Smooth muscle cell (in vitro differentiated cells): Measurements from ENCODE around the gene TNS4. TPM values are rescaled to one million over a fixed set of nuclear protein-coding genes. Genes with fewer than 3 reads are reported as not detected.

Source experiments
- DNase-seq: peaks from one replicate; lab custom pipeline; 2025; ENCODE audit not compliant: unreplicated experiment; lab: John Stamatoyannopoulos, UW
- H2AFZ ChIP-seq: fragments of 200-600 bp; sonication (generic); 2 replicates; pipeline ENCODE4 v1.6.0; 2016; ENCODE audit warnings: antibody characterized with exemption, low read depth, mild to moderate bottlenecking
- H3F3A ChIP-seq: fragments of 200-600 bp; sonication (generic); 2 replicates; pipeline ENCODE4 v1.6.0; 2017; ENCODE audit warnings: antibody characterized with exemption, low read depth
- H3K27ac ChIP-seq: fragments of 200-600 bp; sonication (generic); 2 replicates; pipeline ENCODE4 v1.5.1; 2016; ENCODE audit warnings: low read depth, mild to moderate bottlenecking
- H3K27me3 ChIP-seq: fragments of 200-600 bp; sonication (generic); 2 replicates; pipeline ENCODE4 v1.6.1; 2016; ENCODE audit warnings: low read depth, mild to moderate bottlenecking
- H3K36me3 ChIP-seq: fragments of 200-600 bp; sonication (generic); 2 replicates; pipeline ENCODE4 v1.5.1; 2016; ENCODE audit warnings: low read depth
- H3K4me1 ChIP-seq: fragments of 200-600 bp; sonication (generic); 2 replicates; pipeline ENCODE4 v1.5.1; 2016; ENCODE audit warnings: low read depth
- H3K4me2 ChIP-seq: fragments of 200-600 bp; sonication (generic); 2 replicates; pipeline ENCODE4 v1.6.0; 2016; ENCODE audit warnings: mild to moderate bottlenecking
- H3K4me3 ChIP-seq: fragments of 200-600 bp; sonication (generic); 2 replicates; pipeline ENCODE4 v1.5.1; 2016; ENCODE audit warnings: mild to moderate bottlenecking
- H3K79me2 ChIP-seq: fragments of 200-600 bp; sonication (generic); 2 replicates; pipeline ENCODE4 v1.6.0; 2016; ENCODE audit warnings: low read depth, mild to moderate bottlenecking
- H3K9ac ChIP-seq: fragments of 200-600 bp; sonication (generic); 2 replicates; pipeline ENCODE4 v1.6.0; 2016; ENCODE audit warnings: low read depth
- H3K9me3 ChIP-seq: fragments of 200-600 bp; sonication (generic); replicated peaks from 2 replicates; pipeline ENCODE4 v1.5.1; 2016; ENCODE audit warnings: low read depth
- H4K20me1 ChIP-seq: fragments of 200-600 bp; sonication (generic); 2 replicates; pipeline ENCODE4 v1.6.0; 2016; ENCODE audit warnings: low read depth
- WGBS: methylation state at CpG from one replicate; pipeline ENCODE4 v1.1.7; 2016; ENCODE audit warnings: low lambda C conversion rate; 5-methylcytosine and 5-hydroxymethylcytosine counted together
- polyA plus RNA-seq: library from polyadenylated mRNA; unstranded; fragments of >200 nt; fragmentation: Nextera tagmentation; extraction: Ambion mirVana; gene quantifications from 2 replicates; pipeline ENCODE4 v1.2.1, GENCODE V29; 2016
- total RNA-seq: library from RNA; depleted of rRNA; stranded (reverse); fragments of >200 nt; gene quantifications from 2 replicates; pipeline ENCODE4 v1.2.3, GENCODE V29; 2014
- TF ChIP-seq, protein P1 (sequence below): fragments of 200-600 bp; sonication (generic); IDR thresholded peaks from 2 replicates; pipeline ENCODE4 v1.5.1; 2017; ENCODE audit warnings: borderline replicate concordance, mild to moderate bottlenecking, antibody characterized with exemption; ENCODE audit not compliant: insufficient read depth, poor library complexity, severe bottlenecking

The TNS4 gene
- total and polyA plus RNA-seq, 2 experiments from 2014 or later: 0.13 to 1.2 TPM

GRCh38 chr17:40524243-40524965 is 23.0 kb upstream of the TNS4 start:
- Histone ChIP-seq H3K27me3 (no peaks in the 10 kb centered on the region), H2AFZ (no peak overlapping the region), H3K79me2 (no peaks in the 10 kb centered on the region), H3K4me3 (no peak overlapping the region), H3K27ac (no peak overlapping the region), H3K4me2 (no peak overlapping the region), H3K9ac (no peak overlapping the region), H3K9me3 (peaks cover 5% of the 10 kb centered on the region), H3K4me1 (no peaks in the 10 kb centered on the region), H4K20me1 (no peaks in the 10 kb centered on the region), H3F3A (no peaks in the 10 kb centered on the region), H3K36me3 (no peaks in the 10 kb centered on the region)
- TF ChIP-seq, protein P1, sequence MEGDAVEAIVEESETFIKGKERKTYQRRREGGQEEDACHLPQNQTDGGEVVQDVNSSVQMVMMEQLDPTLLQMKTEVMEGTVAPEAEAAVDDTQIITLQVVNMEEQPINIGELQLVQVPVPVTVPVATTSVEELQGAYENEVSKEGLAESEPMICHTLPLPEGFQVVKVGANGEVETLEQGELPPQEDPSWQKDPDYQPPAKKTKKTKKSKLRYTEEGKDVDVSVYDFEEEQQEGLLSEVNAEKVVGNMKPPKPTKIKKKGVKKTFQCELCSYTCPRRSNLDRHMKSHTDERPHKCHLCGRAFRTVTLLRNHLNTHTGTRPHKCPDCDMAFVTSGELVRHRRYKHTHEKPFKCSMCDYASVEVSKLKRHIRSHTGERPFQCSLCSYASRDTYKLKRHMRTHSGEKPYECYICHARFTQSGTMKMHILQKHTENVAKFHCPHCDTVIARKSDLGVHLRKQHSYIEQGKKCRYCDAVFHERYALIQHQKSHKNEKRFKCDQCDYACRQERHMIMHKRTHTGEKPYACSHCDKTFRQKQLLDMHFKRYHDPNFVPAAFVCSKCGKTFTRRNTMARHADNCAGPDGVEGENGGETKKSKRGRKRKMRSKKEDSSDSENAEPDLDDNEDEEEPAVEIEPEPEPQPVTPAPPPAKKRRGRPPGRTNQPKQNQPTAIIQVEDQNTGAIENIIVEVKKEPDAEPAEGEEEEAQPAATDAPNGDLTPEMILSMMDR: no peak
- WGBS: 79% methylated on average over 3 of the region's 3 CpGs
- DNase-seq: no peak

DNA sequence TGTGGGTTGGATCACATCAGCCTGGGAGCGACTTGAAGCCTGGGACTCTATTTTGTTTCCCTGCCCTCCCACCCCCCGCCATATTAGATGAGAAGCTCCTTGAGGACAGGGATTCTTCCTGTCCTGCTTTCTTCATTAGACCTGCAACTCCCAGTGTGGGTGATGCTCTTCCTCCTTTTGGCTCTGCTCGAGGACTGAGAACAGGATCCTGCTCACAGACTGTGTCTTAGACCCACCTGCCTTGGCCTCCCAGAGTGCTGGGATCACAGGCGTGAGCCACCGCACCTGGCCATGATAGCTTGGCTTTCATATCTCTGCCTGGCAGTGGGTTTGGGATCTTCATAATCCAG is 21.5 kb upstream of the TNS4 start:
- Histone ChIP-seq H3K4me3 (no peak overlapping the region), H3K4me1 (no peaks in the 10 kb centered on the region), H3K27ac (peak overlapping the region; percentile 88), H3F3A (no peaks in the 10 kb centered on the region), H3K79me2 (no peaks in the 10 kb centered on the region), H3K9ac (no peak overlapping the region), H3K9me3 (peaks cover 5% of the 10 kb centered on the region), H4K20me1 (no peaks in the 10 kb centered on the region), H2AFZ (no peak overlapping the region), H3K36me3 (no peaks in the 10 kb centered on the region), H3K4me2 (no peak overlapping the region), H3K27me3 (no peaks in the 10 kb centered on the region)
- no peak for DNase-seq
- TF ChIP-seq, protein P1: no peak
- WGBS: 97% methylated on average over 4 of the region's 5 CpGs

- DNase-seq: no peak
- no peak overlapping the region for H3K4me3 ChIP-seq
- H3K36me3 ChIP-seq: no peaks in the 10 kb centered on the region
- no peaks in the 10 kb centered on the region for H3K4me1 ChIP-seq
- TF ChIP-seq, protein P1: no peak
- H3K9me3 ChIP-seq: peaks cover 5% of the 10 kb centered on the region
- peak overlapping the region; percentile 88 for H3K27ac ChIP-seq
- 54% methylated on average over 7 of the region's 7 CpGs for WGBS
- H4K20me1 ChIP-seq: no peaks in the 10 kb centered on the region
- no peaks in the 10 kb centered on the region for H3K27me3 ChIP-seq
- no peak overlapping the region for H2AFZ ChIP-seq
- no peaks in the 10 kb centered on the region for H3K79me2 ChIP-seq
- H3K4me2 ChIP-seq: peak overlapping the region; percentile 7
- peak overlapping the region; percentile 61 for H3K9ac ChIP-seq
- no peaks in the 10 kb centered on the region for H3F3A ChIP-seq
These were observed 21.0 kb upstream of the TNS4 start for GRCh38 chr17:40522250-40522960.
